Common myeloid progenitor, CD34-positive (primary cell): ENCODE measurements around the gene KLK11. TPM values are rescaled to one million over a fixed set of nuclear protein-coding genes. Genes with fewer than 3 reads are reported as not detected.

Experiments used
- CTCF ChIA-PET: fragments of 350-600 bp; sonication (Branson Sonifier 250); formaldehyde crosslinking; loops from one replicate; lab custom pipeline; 2021; ENCODE audit warnings: antibody characterized with exemption; lab: Charles Lee
- POLR2A ChIA-PET: fragments of 350-600 bp; sonication (Branson Sonifier 250); formaldehyde crosslinking; loops from one replicate; lab custom pipeline; 2021; ENCODE audit warnings: antibody characterized with exemption; lab: Charles Lee
- DNase-seq, 3 donors: peaks; one replicate each; pipeline versions ENCODE4 v3.0.0 to v3.0.0-alpha.2; 2013
- H3K27ac ChIP-seq, 2 experiments: 1 replicate in 1 of 2; 2 replicates in 1 of 2; pipeline ENCODE4 v1.7.0; 2013; ENCODE audit warnings: inconsistent platforms in 2 of 2, low read length in 2 of 2, mild to moderate bottlenecking in 2 of 2, low read depth in 1 of 2, moderate library complexity in 1 of 2; ENCODE audit not compliant: severe bottlenecking in 2 of 2, insufficient read depth in 1 of 2, poor library complexity in 1 of 2
- H3K27me3 ChIP-seq, 5 experiments: replicated peaks in 2 of 5; 1 replicate in 3 of 5; 2 replicates in 2 of 5; pipeline versions ENCODE4 v1.6.1 to v1.7.0; 2013; ENCODE audit warnings: low read length in 4 of 5, mild to moderate bottlenecking in 2 of 5, moderate library complexity in 2 of 5, inconsistent platforms in 1 of 5; ENCODE audit not compliant: insufficient read depth in 5 of 5, control insufficient read depth in 4 of 5
- H3K36me3 ChIP-seq, 4 experiments: 1 replicate in 2 of 4; 2 replicates in 2 of 4; pipeline versions ENCODE4 v1.6.1 to v1.7.0; 2013; ENCODE audit warnings: low read length in 3 of 4, control low read depth in 1 of 4, mild to moderate bottlenecking in 1 of 4; ENCODE audit not compliant: control insufficient read depth in 4 of 4, insufficient read depth in 4 of 4
- H3K4me1 ChIP-seq, 4 experiments: 1 replicate in 3 of 4; 2 replicates in 1 of 4; pipeline versions ENCODE4 v1.6.1 to v1.7.1; 2013; ENCODE audit warnings: low read length in 3 of 4, mild to moderate bottlenecking in 3 of 4, control low read depth in 1 of 4, inconsistent platforms in 1 of 4, moderate library complexity in 1 of 4; ENCODE audit not compliant: control insufficient read depth in 4 of 4, insufficient read depth in 4 of 4; ENCODE audit errors: control extremely low read depth in 1 of 4
- H3K4me3 ChIP-seq, 7 experiments: 1 replicate in 4 of 7; 2 replicates in 3 of 7; pipeline versions ENCODE4 v1.5.1 to v1.7.0; 2013; ENCODE audit warnings: mild to moderate bottlenecking in 7 of 7, low read length in 6 of 7, moderate library complexity in 6 of 7, inconsistent platforms in 2 of 7, low read depth in 2 of 7, control low read depth in 1 of 7; ENCODE audit not compliant: insufficient read depth in 4 of 7, control insufficient read depth in 1 of 7; ENCODE audit errors: extremely low read depth in 1 of 7
- H3K9me3 ChIP-seq, 5 experiments: 1 replicate in 4 of 5; 2 replicates in 1 of 5; pipeline versions ENCODE4 v1.6.1 to v1.7.1; 2013; ENCODE audit warnings: low read length in 4 of 5, mild to moderate bottlenecking in 2 of 5, inconsistent platforms in 1 of 5, low read depth in 1 of 5, moderate library complexity in 1 of 5; ENCODE audit not compliant: control insufficient read depth in 4 of 5, insufficient read depth in 2 of 5; ENCODE audit errors: control extremely low read depth in 1 of 5
- whole genome bisulfite sequencing: methylation state at CpG from one replicate; pipeline ENCODE4 v1.1.5; 2013; ENCODE audit not compliant: insufficient coverage; 5-methylcytosine and 5-hydroxymethylcytosine counted together
- polyA plus RNA-seq: library from polyadenylated mRNA; unstranded; fragments of 120-200 nt; gene quantifications from one replicate; pipeline ENCODE4 v1.2.1, GENCODE V29; 2013

The KLK11 gene
- polyA plus RNA-seq, result not detected

GRCh38 chr19:51026554-51026831 is at the start of gene KLK11:
TSS of gene KLK11 (minus strand) at chr19:51026616. CDS start at chr19:51025631, 985 bp downstream.
- ChIA-PET POLR2A (no interaction called here), CTCF (no interaction called here)
- Histone ChIP-seq H3K36me3 (no peaks in the 10 kb centered on the region), H3K4me1 (no peaks in the 10 kb centered on the region), H3K4me3 (no peak within 1 kb of the TSS), H3K27me3 (peaks cover 0 to 66% (median 11%) of the 10 kb centered on the region in 5 experiments), H3K27ac (no peak within 1 kb of the TSS), H3K9me3 (no peaks in the 10 kb centered on the region)
- DNase-seq, result no peak
- WGBS, result 78% methylated on average over 6 of the region's 11 CpGs

GRCh38 chr19:51075998-51076397 is 49.6 kb upstream of the KLK11 start:
- Histone ChIP-seq H3K27ac (no peak overlapping the region), H3K36me3 (no peaks in the 10 kb centered on the region), H3K4me1 (no peaks in the 10 kb centered on the region), H3K27me3 (peaks cover 0 to 12% (median 3%) of the 10 kb centered on the region in 5 experiments), H3K9me3 (peaks cover 0 to 14% (median 2%) of the 10 kb centered on the region in 5 experiments), H3K4me3 (no peak overlapping the region)
- CTCF ChIA-PET, result no interaction called here
- 100% methylated on average over 1 of the region's 5 CpGs for WGBS
- no peak for DNase-seq
- POLR2A ChIA-PET, result no interaction called here

- no peak for DNase-seq
- 86% methylated on average over 3 of the region's 4 CpGs for WGBS
- peaks cover 4 to 29% (median 9%) of the 10 kb centered on the region in 5 experiments for H3K27me3 ChIP-seq
Measured at GRCh38 chr19:51071095-51071405, 44.6 kb upstream of the KLK11 start.

GRCh38 chr19:51070334-51071094 is 44.1 kb upstream of the KLK11 start:
- WGBS, result 100% methylated on average over 2 of the region's 5 CpGs
- CTCF ChIA-PET, result no interaction called here

More at GRCh38 chr19:51071095-51071405, 44.6 kb upstream of the KLK11 start:
- ChIA-PET POLR2A (no interaction called here), CTCF (no interaction called here)
- Histone ChIP-seq H3K27ac (no peak overlapping the region), H3K36me3 (no peaks in the 10 kb centered on the region), H3K4me1 (no peaks in the 10 kb centered on the region), H3K4me3 (no peak overlapping the region), H3K9me3 (peaks cover 0 to 14% (median 2%) of the 10 kb centered on the region in 5 experiments)

GRCh38 chr19:51066393-51067186 is 40.2 kb upstream of the KLK11 start:
- H3K4me3 ChIP-seq, result no peak overlapping the region
- WGBS, result 57% methylated on average over 6 of the region's 7 CpGs
- ChIA-PET POLR2A (no interaction called here), CTCF (no interaction called here)
- no peak for DNase-seq
- H3K4me1 ChIP-seq, result peaks cover 0 to 3% (median under 1%) of the 10 kb centered on the region in 4 experiments
- no peak overlapping the region for H3K27ac ChIP-seq
- no peaks in the 10 kb centered on the region for H3K36me3 ChIP-seq
- H3K27me3 ChIP-seq, result peaks cover 12 to 60% (median 20%) of the 10 kb centered on the region in 5 experiments
- peaks cover 0 to 2% (median 0%) of the 10 kb centered on the region in 5 experiments for H3K9me3 ChIP-seq

More at GRCh38 chr19:51070334-51071094, 44.1 kb upstream of the KLK11 start:
- H3K36me3 ChIP-seq, result no peaks in the 10 kb centered on the region
- no peak for DNase-seq
- peaks cover 0 to 14% (median 2%) of the 10 kb centered on the region in 5 experiments for H3K9me3 ChIP-seq
- POLR2A ChIA-PET, result no interaction called here
- H3K4me1 ChIP-seq, result no peaks in the 10 kb centered on the region
- peaks cover 7 to 33% (median 10%) of the 10 kb centered on the region in 5 experiments for H3K27me3 ChIP-seq
- no peak overlapping the region for H3K4me3 ChIP-seq
- no peak overlapping the region for H3K27ac ChIP-seq

- peak in 1 of 3 donors; percentile 8 for DNase-seq
- H3K4me3 ChIP-seq, result peak overlapping the region in 5 of 7 experiments; percentile 26 to 61 (median 46)
- no peak overlapping the region for H3K27ac ChIP-seq
- H3K4me1 ChIP-seq, result peaks cover 0 to 3% (median under 1%) of the 10 kb centered on the region in 4 experiments
- ChIA-PET POLR2A (no interaction called here), CTCF (interaction anchor here (1.3 kb wide), 1 partner anchor 44 kb away, joined by 3 read pairs; no protein-coding TSS in a partner anchor)
- 11% methylated on average over 16 of the region's 25 CpGs for WGBS
- H3K9me3 ChIP-seq, result peaks cover 0 to 2% (median 0%) of the 10 kb centered on the region in 5 experiments
- no peaks in the 10 kb centered on the region for H3K36me3 ChIP-seq
- peaks cover 10 to 59% (median 20%) of the 10 kb centered on the region in 5 experiments for H3K27me3 ChIP-seq
Measured at GRCh38 chr19:51065221-51065960, 39.0 kb upstream of the KLK11 start.
